K562 (cell line): ENCODE data around the gene SLC6A16. TPM values are rescaled to one million over a fixed set of nuclear protein-coding genes. Genes with fewer than 3 reads are reported as not detected.

Source experiments
- ATAC-seq: fragments of 200-7000 bp; cut with Tn5 transposase; 3 replicates; pipeline ENCODE4 v1.9.1; 2020; ENCODE audit warnings: moderate library complexity
- BruUV-seq: library from RNA; stranded (reverse); fragments of 400-500 nt; replicated peaks from 2 replicates; lab custom pipeline; 2021; lab: Mats Ljungman, UMichigan
- CTCF ChIA-PET: fragments of 300-600 bp; formaldehyde crosslinking; extraction: SDS; loops from one replicate; lab custom pipeline; 2021; ENCODE audit warnings: low intra/inter-chr PET ratio; lab: Yijun Ruan, JAX
- POLR2A ChIA-PET: fragments of 300-600, 350-650 bp; sonication (Branson Sonifier 250); formaldehyde crosslinking; extraction: SDS; loops from one replicate; lab custom pipeline; 2021; ENCODE audit warnings: antibody characterized with exemption, inconsistent platforms; lab: Yijun Ruan, JAX
- DNase-seq, 4 experiments: peaks; one replicate each; pipeline versions ENCODE4 v3.0.0 to v3.0.0-alpha.2; 2011 to 2018; ENCODE audit warnings: low spot score in 3 of 4, mixed read lengths in 3 of 4; ENCODE audit errors: extremely low read depth in 1 of 4
- FAIRE-seq: peaks from 2 replicates; lab custom pipeline; 2011; peaks lifted over from hg19 to GRCh38; lab: Jason Lieb, UNC
- H2AFZ ChIP-seq: 2 replicates; pipeline ENCODE4 v1.6.0; 2011; ENCODE audit warnings: low read depth, low read length, control low read depth, inconsistent platforms
- H3K27ac ChIP-seq: fragments of 200-600 bp; 3 replicates; pipeline ENCODE4 v1.8.0; 2011; ENCODE audit warnings: low read depth, mild to moderate bottlenecking, control low read depth, inconsistent platforms, low read length, moderate library complexity, mixed read lengths; ENCODE audit errors: extremely low read depth
- H3K27me3 ChIP-seq, 2 experiments: fragments of 300-600 bp in 1 of 2; 2 replicates in 1 of 2; 3 replicates in 1 of 2; pipeline versions ENCODE4 v1.6.0 to v1.8.0; 2011; ENCODE audit warnings: inconsistent platforms in 2 of 2, low read length in 2 of 2, mild to moderate bottlenecking in 1 of 2, mixed read lengths in 1 of 2, moderate library complexity in 1 of 2; ENCODE audit not compliant: control insufficient read depth in 2 of 2, insufficient read depth in 2 of 2
- H3K36me3 ChIP-seq: fragments of 300-600 bp; 3 replicates; pipeline ENCODE4 v1.8.0; 2011; ENCODE audit warnings: mild to moderate bottlenecking, low read length, inconsistent platforms; ENCODE audit not compliant: control insufficient read depth, insufficient read depth
- H3K4me1 ChIP-seq, 2 experiments: fragments of 200-600 bp in 1 of 2; replicated peaks in 1 of 2; 2 replicates in 1 of 2; 3 replicates in 1 of 2; pipeline versions ENCODE4 v1.5.1 to v1.8.0; 2011; ENCODE audit warnings: inconsistent platforms in 2 of 2, low read length in 2 of 2, mild to moderate bottlenecking in 1 of 2, mixed read lengths in 1 of 2, moderate library complexity in 1 of 2; ENCODE audit not compliant: control insufficient read depth in 2 of 2, insufficient read depth in 2 of 2
- H3K4me2 ChIP-seq: 2 replicates; pipeline ENCODE4 v1.6.1; 2011; ENCODE audit warnings: low read length, control low read depth, inconsistent platforms, mixed read lengths; ENCODE audit not compliant: insufficient read depth
- H3K4me3 ChIP-seq: fragments of 200-600 bp; sonication (generic), shearing (Covaris generic); 2 replicates; pipeline ENCODE4 v1.5.1; 2016; ENCODE audit warnings: control low read depth, inconsistent platforms
- H3K79me2 ChIP-seq: fragments of 200-600 bp; 3 replicates; pipeline ENCODE4 v1.8.0; 2011; ENCODE audit warnings: low read length, inconsistent platforms; ENCODE audit not compliant: control insufficient read depth, insufficient read depth
- H3K9ac ChIP-seq, 2 experiments: 2 replicates each; pipeline versions ENCODE4 v1.6.0 to v1.6.1; 2011; ENCODE audit warnings: low read depth in 2 of 2, low read length in 2 of 2, control low read depth in 1 of 2, inconsistent platforms in 1 of 2, mild to moderate bottlenecking in 1 of 2, mixed read lengths in 1 of 2; ENCODE audit not compliant: insufficient read depth in 1 of 2
- H3K9me1 ChIP-seq: one replicate; pipeline ENCODE4 v1.6.0; 2011; ENCODE audit warnings: inconsistent platforms, mild to moderate bottlenecking, low read length, moderate library complexity; ENCODE audit not compliant: control insufficient read depth, insufficient read depth
- H3K9me3 ChIP-seq: replicated peaks from 2 replicates; pipeline ENCODE4 v1.5.1; 2011; ENCODE audit warnings: low read depth, low read length, inconsistent platforms; ENCODE audit not compliant: control insufficient read depth, insufficient read depth
- H4K20me1 ChIP-seq: replicated peaks from 2 replicates; pipeline ENCODE4 v1.6.1; 2011; ENCODE audit warnings: low read length, inconsistent platforms, mixed read lengths; ENCODE audit not compliant: control insufficient read depth, insufficient read depth
- CBX2 ChIP-seq: fragments of 200-600 bp; sonication (generic); IDR thresholded peaks from one replicate; pipeline ENCODE4 v1.6.1; 2012; ENCODE audit warnings: mild to moderate bottlenecking, low read length, inconsistent platforms; ENCODE audit not compliant: insufficient read depth, poor library complexity, severe bottlenecking
- CHCHD3 ChIP-seq: fragments of 250-450 bp; sonication (Bioruptor Pico); IDR thresholded peaks from 2 replicates; pipeline ENCODE4 v2.1.2; 2022; ENCODE audit warnings: mild to moderate bottlenecking
- FOXJ2 ChIP-seq: fragments of 200-800 bp; sonication (Bioruptor generic); IDR thresholded peaks from 2 replicates; pipeline ENCODE4 v1.6.1; 2016; ENCODE audit warnings: missing genetic modification characterization, missing compliant biosample characterization
- HDAC1 ChIP-seq, 2 experiments: fragments of 450-650 bp; IDR thresholded peaks; 2 replicates each; pipeline ENCODE4 v1.6.1; 2016 to 2017; ENCODE audit warnings: inconsistent platforms in 1 of 2, mild to moderate bottlenecking in 1 of 2, moderate library complexity in 1 of 2
- KDM4B ChIP-seq, 2 experiments: fragments of 450-650 bp in 1 of 2; sonication (generic) in 1 of 2; IDR thresholded peaks; 2 replicates each; pipeline ENCODE4 v1.6.1; 2016 to 2017; ENCODE audit warnings: borderline replicate concordance in 2 of 2, antibody characterized with exemption in 1 of 2, low read depth in 1 of 2, mild to moderate bottlenecking in 1 of 2
- NR3C1 ChIP-seq: sonication (generic); formaldehyde crosslinking; IDR thresholded peaks from 2 replicates; pipeline ENCODE4 v1.8.1; 2022; ENCODE audit warnings: missing genetic modification reagents
- POLR3G ChIP-seq: IDR thresholded peaks from 2 replicates; pipeline ENCODE4 v1.6.1; 2011; ENCODE audit not compliant: insufficient read length, insufficient replicate concordance; ENCODE audit errors: extremely low read depth
- SRSF3 ChIP-seq: fragments of 200-400 bp; formaldehyde crosslinking; IDR thresholded peaks from 2 replicates; pipeline ENCODE4 v1.6.1; 2016; ENCODE audit warnings: mild to moderate bottlenecking, low read length, moderate library complexity; ENCODE audit not compliant: insufficient read depth
- ZFPM2 ChIP-seq: fragments of 250-450 bp; sonication (Bioruptor Pico); IDR thresholded peaks from 2 replicates; pipeline ENCODE4 v1.5.1; 2022; ENCODE audit warnings: mild to moderate bottlenecking
- ZNF224 ChIP-seq: sonication (generic); formaldehyde crosslinking; IDR thresholded peaks from 2 replicates; pipeline ENCODE4 v1.8.0; 2022; ENCODE audit warnings: mild to moderate bottlenecking, missing genetic modification reagents
- ZNF589 ChIP-seq: fragments of 200-800 bp; sonication (Bioruptor generic); IDR thresholded peaks from 2 replicates; pipeline ENCODE4 v1.6.1; 2016; ENCODE audit warnings: low read depth, missing genetic modification characterization, missing compliant biosample characterization
- in situ Hi-C: fragments of 300-500 bp; cut with MboI; formaldehyde crosslinking; loops from 4 replicates; pipeline ENCODE4 v1.15.0; 2018; ENCODE audit warnings: inconsistent platforms, mixed read lengths
- intact Hi-C: fragments of 100-400 bp; cut with micrococcal nuclease; formaldehyde crosslinking; loops from 2 replicates; pipeline ENCODE4 v1.14.2; 2022
- polyA plus RNA-seq, 8 experiments: library from polyadenylated mRNA; depleted of rRNA in 4 of 8; stranded (reverse) in 5 of 8; unstranded in 3 of 8; fragments of >200 nt; fragmentation: Nextera tagmentation in 2 of 8; fragmentation: Illumina TruSeq in 1 of 8; extraction: Ambion mirVana in 2 of 8; extraction: Trizol in 1 of 8; gene quantifications; 2 replicates each; pipeline versions ENCODE4 v1.2.1 to v1.2.3, GENCODE V29; 2011 to 2014; ENCODE audit warnings: inconsistent platforms in 1 of 8, missing spikeins in 1 of 8
- total RNA-seq, 7 experiments: library from RNA; depleted of rRNA in 6 of 7; stranded (reverse); fragments of >200 nt in 6 of 7; fragmentation: Illumina TruSeq in 2 of 7; extraction: Trizol in 2 of 7; gene quantifications; 2 replicates each; pipeline versions ENCODE4 v1.2.1 to v1.2.3, GENCODE V29; 2011 to 2021; ENCODE audit warnings: low replicate concordance in 1 of 7
- TF ChIP-seq, protein P1 (sequence below): fragments of 150-350 bp; IDR thresholded peaks from 2 replicates; pipeline ENCODE4 v1.6.1; 2014; ENCODE audit warnings: low read depth, mild to moderate bottlenecking, low read length, borderline replicate concordance
- TF ChIP-seq, protein P2 (sequence below): IDR thresholded peaks from 3 replicates; pipeline ENCODE4 v1.6.1; 2011; ENCODE audit warnings: borderline replicate concordance, mild to moderate bottlenecking, moderate library complexity; ENCODE audit not compliant: insufficient read length; ENCODE audit errors: extremely low read depth

Gene SLC6A16
- total and polyA plus RNA-seq, 9 of the 15 experiments (the other 6 are each of a cell fraction or from before 2014, with no cell fraction given): 0.05 to 0.95 (median 0.36) TPM

DNA sequence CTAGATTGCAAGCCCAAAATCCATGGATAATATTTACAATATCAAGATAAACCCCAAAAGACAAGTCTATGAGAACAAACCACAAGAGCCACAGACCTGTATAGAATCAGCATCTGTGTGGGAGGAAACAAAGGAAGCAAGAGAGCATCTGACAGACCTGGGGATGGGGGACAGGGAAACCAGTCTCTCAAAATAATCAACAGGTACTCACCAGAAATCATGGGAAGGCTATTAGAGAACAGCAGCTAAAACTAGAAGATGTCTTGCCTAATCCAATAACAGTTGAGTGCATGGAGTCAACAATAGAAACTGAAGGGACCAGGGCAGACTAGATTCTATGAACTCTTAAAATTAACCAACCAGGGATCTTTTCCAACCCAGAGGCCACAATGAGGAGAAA is 8.7 kb downstream of the SLC6A16 start:
- no peak for FAIRE-seq
- in situ Hi-C loops (no loop called here), intact Hi-C loops (no loop called here)
- no peaks in the 10 kb centered on the region for H3K4me1 ChIP-seq
- H3K36me3 ChIP-seq: no peaks in the 10 kb centered on the region
- no peaks in the 10 kb centered on the region for H3K79me2 ChIP-seq
- H3K27me3 ChIP-seq: no peaks in the 10 kb centered on the region
- H4K20me1 ChIP-seq: no peaks in the 10 kb centered on the region
- H3K4me2 ChIP-seq: no peak overlapping the region
- TF ChIP-seq ZNF224 (no peak), ZFPM2 (CRISPR knock-in tag) (no peak), POLR3G (no peak), ZNF589 (CRISPR knock-in tag) (no peak), HDAC1 (IDR thresholded peaks at IDR 0.05) (no peak), NR3C1 (CRISPR knock-in tag) (no peak), FOXJ2 (tag) (no peak), KDM4B (IDR thresholded peaks at IDR 0.05; ENCODE audit: borderline replicate concordance in 2 of 2, low read depth in 1 of 2) (no peak), CHCHD3 (CRISPR knock-in tag) (no peak), SRSF3 (no peak), CBX2 (no peak)
- TF ChIP-seq, protein P1, sequence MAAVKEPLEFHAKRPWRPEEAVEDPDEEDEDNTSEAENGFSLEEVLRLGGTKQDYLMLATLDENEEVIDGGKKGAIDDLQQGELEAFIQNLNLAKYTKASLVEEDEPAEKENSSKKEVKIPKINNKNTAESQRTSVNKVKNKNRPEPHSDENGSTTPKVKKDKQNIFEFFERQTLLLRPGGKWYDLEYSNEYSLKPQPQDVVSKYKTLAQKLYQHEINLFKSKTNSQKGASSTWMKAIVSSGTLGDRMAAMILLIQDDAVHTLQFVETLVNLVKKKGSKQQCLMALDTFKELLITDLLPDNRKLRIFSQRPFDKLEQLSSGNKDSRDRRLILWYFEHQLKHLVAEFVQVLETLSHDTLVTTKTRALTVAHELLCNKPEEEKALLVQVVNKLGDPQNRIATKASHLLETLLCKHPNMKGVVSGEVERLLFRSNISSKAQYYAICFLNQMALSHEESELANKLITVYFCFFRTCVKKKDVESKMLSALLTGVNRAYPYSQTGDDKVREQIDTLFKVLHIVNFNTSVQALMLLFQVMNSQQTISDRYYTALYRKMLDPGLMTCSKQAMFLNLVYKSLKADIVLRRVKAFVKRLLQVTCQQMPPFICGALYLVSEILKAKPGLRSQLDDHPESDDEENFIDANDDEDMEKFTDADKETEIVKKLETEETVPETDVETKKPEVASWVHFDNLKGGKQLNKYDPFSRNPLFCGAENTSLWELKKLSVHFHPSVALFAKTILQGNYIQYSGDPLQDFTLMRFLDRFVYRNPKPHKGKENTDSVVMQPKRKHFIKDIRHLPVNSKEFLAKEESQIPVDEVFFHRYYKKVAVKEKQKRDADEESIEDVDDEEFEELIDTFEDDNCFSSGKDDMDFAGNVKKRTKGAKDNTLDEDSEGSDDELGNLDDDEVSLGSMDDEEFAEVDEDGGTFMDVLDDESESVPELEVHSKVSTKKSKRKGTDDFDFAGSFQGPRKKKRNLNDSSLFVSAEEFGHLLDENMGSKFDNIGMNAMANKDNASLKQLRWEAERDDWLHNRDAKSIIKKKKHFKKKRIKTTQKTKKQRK: no peak
- TF ChIP-seq, protein P2, sequence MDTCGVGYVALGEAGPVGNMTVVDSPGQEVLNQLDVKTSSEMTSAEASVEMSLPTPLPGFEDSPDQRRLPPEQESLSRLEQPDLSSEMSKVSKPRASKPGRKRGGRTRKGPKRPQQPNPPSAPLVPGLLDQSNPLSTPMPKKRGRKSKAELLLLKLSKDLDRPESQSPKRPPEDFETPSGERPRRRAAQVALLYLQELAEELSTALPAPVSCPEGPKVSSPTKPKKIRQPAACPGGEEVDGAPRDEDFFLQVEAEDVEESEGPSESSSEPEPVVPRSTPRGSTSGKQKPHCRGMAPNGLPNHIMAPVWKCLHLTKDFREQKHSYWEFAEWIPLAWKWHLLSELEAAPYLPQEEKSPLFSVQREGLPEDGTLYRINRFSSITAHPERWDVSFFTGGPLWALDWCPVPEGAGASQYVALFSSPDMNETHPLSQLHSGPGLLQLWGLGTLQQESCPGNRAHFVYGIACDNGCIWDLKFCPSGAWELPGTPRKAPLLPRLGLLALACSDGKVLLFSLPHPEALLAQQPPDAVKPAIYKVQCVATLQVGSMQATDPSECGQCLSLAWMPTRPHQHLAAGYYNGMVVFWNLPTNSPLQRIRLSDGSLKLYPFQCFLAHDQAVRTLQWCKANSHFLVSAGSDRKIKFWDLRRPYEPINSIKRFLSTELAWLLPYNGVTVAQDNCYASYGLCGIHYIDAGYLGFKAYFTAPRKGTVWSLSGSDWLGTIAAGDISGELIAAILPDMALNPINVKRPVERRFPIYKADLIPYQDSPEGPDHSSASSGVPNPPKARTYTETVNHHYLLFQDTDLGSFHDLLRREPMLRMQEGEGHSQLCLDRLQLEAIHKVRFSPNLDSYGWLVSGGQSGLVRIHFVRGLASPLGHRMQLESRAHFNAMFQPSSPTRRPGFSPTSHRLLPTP: no peak
- no peaks in the 10 kb centered on the region; the same call in 1 of the 2 replicates for H3K9me3 ChIP-seq
- no peak overlapping the region for H3K4me3 ChIP-seq
- no peak overlapping the region for H2AFZ ChIP-seq
- no peak overlapping the region for H3K27ac ChIP-seq
- ChIA-PET POLR2A (no interaction called here), CTCF (no interaction called here)
- ATAC-seq: no peak
- DNase-seq: no peak
- no TSS peak for BruUV-seq
- H3K9me1 ChIP-seq: no peaks in the 10 kb centered on the region
- H3K9ac ChIP-seq: no peak overlapping the region
